GM19023 (cell line): ENCODE results near the gene ARID5A.

Experiments
- ATAC-seq: cut with Tn5 transposase; IDR thresholded peaks from one replicate; pipeline ENCODE4 v1.9.1; 2021; ENCODE audit warnings: mild to moderate bottlenecking, moderate library complexity; ENCODE audit not compliant: unreplicated experiment

Gene ARID5A

GRCh38 chr2:96506016-96506906 is 30.3 kb upstream of the ARID5A start:
- no peak for ATAC-seq

GRCh38 chr2:96506907-96507240 is 29.7 kb upstream of the ARID5A start:
- no peak for ATAC-seq

DNA sequence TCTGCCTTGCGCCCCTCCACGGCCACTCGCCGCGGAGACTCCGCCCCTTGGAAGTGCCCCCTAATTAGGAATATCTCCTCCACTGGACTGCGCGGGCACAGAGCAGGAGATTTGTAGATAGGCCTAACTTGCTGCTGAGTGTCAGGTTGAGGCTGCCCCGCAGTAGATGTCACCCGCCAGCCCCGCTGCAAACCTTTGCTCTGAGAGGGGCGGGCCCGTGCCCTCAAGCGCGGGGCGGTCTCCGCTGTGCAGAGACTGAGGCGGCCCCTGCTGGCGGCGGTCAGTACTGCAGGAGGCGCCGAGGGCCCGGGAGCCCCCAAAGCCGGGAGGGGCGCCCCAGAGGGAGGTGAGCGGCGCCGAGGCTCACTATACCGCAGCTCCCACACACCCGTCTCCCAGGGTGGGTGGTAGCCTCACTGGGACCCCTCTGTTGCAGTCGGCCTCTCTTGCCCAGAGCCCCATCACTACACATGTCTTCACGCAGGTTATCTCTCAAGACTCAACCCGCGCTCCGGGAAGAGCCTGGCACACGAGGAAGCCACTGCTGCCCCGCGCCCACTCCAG is 28.5 kb upstream of the ARID5A start:
- peak; percentile 45 for ATAC-seq

GRCh38 chr2:96508521-96509113 is 27.9 kb upstream of the ARID5A start:
- ATAC-seq: no peak

- peak; percentile 64 for ATAC-seq
Observed at GRCh38 chr2:96509114-96509846, 27.3 kb upstream of the ARID5A start.

GRCh38 chr2:96509847-96510230 is 26.7 kb upstream of the ARID5A start:
- no peak for ATAC-seq

GRCh38 chr2:96510931-96511595 is 25.5 kb upstream of the ARID5A start:
- no peak for ATAC-seq

DNA sequence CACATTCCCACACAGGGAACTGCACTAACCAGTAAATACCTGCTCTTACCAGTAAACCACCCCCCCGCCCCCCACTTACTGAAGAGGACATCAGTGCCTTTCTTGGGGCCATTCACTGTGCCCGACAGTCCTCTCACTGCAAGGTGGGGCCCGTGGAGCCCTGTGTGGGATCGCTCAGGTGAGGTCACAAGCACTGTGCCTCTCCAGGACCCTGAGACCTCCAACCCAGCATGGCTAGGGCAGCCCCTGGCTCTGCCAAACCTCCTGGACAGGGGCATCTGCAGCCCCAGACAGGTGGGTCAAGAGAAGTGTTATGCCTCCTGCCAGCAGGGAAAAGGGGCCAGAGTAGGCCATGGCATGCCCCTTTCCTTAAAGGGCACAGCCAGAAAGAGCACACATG is 24.7 kb upstream of the ARID5A start:
- no peak for ATAC-seq

- no peak for ATAC-seq
Observed at GRCh38 chr2:96512341-96512740, 24.2 kb upstream of the ARID5A start.

DNA sequence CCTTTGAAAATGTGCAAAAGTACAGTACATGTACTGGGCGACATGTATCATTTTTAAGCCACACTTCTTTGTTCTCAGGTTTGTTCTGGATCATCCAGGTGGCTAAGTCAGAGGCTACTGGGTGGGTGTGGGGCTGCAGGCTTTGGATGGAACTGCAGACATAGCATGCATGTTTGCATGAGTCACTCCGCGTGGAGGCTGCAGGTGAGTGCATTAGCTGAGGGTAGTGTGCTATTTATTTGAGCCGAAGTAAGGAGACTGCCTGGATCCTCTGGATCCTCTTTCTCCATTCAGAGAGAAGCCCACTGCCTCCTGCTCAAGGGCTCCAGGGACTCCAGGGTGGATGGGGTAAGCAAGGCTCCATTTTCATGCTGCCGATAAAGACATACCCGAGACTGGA is 22.0 kb upstream of the ARID5A start:
- ATAC-seq: no peak

- no peak for ATAC-seq
Observed at GRCh38 chr2:96517079-96517478, 19.5 kb upstream of the ARID5A start.

GRCh38 chr2:96520231-96520630 is 16.3 kb upstream of the ARID5A start:
- ATAC-seq: no peak

- ATAC-seq: no peak
Observed at GRCh38 chr2:96520697-96521096, 15.9 kb upstream of the ARID5A start.

DNA sequence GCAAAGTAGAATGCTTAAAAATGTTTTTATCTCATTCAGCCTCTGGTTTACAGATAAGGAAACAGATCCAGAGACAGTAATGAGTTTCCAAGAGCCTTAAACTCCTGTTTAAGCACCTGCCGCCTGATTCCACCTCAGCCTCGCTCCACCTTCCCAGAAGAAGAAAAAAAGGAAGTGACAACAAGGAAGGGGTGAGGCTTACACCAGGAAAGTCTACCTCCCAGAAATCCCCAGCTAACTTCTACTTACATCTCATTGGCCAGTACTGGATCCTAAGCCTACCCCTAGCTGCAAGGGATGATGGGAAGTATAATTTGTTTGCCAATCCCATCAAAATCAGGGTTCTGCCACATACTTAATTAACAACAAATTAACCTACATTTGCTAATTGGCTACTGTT is 15.3 kb upstream of the ARID5A start:
- no peak for ATAC-seq

DNA sequence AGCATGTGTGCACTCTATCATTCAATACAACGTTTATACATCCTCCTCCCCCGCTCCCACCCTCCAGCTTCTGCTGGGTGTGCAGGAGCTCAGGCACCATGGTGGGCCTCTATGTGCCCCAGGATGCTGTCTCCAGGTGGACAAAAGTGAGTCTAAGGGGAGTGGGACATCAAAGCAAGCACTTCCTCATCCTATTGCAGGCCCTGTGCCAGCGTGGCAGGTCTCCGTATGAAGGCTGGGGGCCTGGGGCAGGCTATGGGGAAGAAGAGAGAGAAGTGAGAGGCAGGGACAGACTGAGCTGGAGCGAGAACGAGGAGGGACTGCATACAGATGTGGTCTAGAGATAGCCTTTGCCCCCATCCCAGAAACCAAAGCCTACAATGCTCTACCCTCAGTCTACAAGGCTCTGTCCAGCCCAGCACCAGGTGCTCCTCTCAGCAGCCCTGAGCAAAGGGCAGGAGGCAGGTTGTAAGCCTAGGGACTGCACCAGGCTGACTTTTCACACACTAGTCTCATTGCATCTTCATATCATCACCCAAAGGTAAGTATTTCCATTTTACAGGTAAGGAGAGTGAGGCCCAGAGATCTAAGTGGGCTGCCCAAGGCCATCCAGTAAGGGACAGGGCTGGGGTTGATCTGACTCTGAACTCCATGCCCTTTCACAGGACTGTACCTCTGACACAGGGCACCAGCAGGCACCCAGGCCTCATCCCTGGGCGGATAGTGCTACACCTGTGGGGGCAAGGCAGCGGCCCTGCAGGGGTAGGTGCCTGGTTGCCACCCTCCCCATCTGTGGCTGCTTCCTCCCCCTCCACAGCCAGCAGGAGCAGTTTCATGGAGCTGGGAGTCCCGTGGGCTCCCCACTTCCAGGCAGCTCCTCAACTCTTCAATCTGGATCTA is 14.0 kb upstream of the ARID5A start:
- no peak for ATAC-seq

GRCh38 chr2:96523659-96524481 is 12.7 kb upstream of the ARID5A start:
- no peak for ATAC-seq

DNA sequence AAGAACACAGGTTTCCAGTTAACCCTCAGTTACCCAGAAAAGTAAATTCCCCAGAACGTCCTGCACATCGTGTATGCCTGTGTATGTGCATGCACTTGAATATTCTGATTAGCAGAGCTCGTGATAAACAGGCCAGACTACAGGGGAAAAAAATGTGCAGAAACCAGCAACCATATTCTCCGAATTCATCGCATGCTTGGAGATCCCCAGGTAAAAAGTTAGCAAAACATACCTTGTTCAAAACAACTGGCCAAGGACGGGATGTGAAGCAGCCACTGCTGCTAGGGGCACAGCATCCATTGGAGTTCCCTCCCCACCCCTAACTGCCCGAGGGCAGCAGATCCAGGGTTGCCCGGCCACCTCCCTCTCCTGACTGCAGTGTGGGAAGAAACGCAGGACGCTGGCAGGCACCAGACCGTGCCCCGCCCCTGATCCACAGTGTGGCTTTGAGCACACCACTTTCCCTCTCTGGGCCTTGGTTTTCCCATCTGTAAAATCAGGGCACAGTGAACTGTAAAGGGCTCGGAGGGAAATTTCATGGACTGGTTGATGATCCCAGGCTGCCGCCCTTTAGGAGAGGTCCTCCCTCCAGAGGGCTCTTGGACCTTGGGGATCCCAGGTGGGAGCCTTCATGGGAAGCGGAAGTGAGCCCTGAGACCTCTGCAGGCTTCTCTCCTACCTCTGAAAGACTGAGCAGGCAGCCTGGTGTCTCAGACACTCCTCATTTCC is 11.9 kb upstream of the ARID5A start:
- ATAC-seq: no peak

DNA sequence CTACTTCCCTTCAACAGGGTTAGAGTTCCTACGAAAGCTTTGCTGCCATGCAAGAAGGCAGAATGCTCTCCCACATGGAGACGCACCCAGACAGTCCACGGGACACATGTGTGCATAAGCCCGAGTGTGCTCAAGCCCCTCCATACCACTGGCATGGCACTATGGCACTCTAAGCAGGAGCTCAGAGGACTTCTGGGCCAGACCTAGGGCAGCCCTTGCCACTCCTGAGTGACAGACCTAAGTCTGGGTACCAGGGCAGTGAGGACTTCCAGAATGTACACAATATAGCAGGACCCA is 11.4 kb upstream of the ARID5A start:
- no peak for ATAC-seq

DNA sequence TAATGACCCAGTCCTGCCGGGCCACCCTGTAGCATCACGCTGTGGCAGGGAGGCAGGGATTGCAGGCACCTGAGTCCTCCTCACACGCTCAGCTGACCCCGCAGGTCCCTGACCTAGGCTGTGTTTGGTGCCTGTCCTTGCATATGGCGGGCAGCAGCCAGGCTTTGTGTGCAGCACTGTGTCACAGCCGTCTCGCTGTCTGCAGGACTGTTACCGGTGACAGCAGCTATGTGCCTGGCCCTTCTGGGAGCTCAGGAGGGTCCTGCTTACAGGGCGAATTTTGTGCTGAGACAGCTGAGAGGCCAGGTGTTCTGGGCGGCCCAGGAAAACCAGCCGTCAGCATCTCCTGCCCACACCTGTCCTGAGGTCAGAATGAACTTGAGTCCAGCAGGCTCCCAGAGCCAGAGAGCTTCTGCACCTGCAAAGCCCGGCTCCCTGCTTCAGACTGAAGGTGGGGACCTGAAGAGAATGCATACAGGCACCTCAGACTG is 10.4 kb upstream of the ARID5A start:
- ATAC-seq: no peak
